Stomach (tissue), 19 donors: ENCODE measurements around the gene LYPD3. TPM values are rescaled to one million over a fixed set of nuclear protein-coding genes. Genes with fewer than 3 reads are reported as not detected.
"Not testable (repeated sequence)": the region's sequence is repeated elsewhere in the genome, so short reads cannot be mapped to it uniquely, and the experiment has no call there.

Experiments used
- DNase-seq, 2 donors: peaks; one replicate each; pipeline versions ENCODE4 v3.0.0 to v3.0.0-alpha.2; 2013 to 2019
- H3K27ac ChIP-seq, 5 donors: fragments of 200-600 bp in 4 of 5; sonication (generic) in 4 of 5; one replicate each; pipeline ENCODE4 v1.5.1; 2013 to 2019; ENCODE audit warnings: mild to moderate bottlenecking in 1 of 5, moderate library complexity in 1 of 5
- H3K27me3 ChIP-seq, 3 donors: fragments of 200-600 bp; sonication (generic); one replicate each; pipeline ENCODE4 v1.5.1; 2017 to 2019; ENCODE audit warnings: mixed run types in 1 of 3
- H3K36me3 ChIP-seq, 4 donors: fragments of 200-600 bp; sonication (generic); 1 replicate in 3 of 4; 2 replicates in 1 of 4; pipeline ENCODE4 v1.5.1; 2016 to 2019
- H3K4me1 ChIP-seq, 4 donors: fragments of 200-600 bp; sonication (generic); one replicate each; pipeline ENCODE4 v1.5.1; 2016 to 2019
- H3K4me3 ChIP-seq, 4 donors: fragments of 200-600 bp; sonication (generic) in 3 of 4; one replicate each; pipeline ENCODE4 v1.5.1; 2016 to 2019; ENCODE audit warnings: mild to moderate bottlenecking in 1 of 4
- H3K9me3 ChIP-seq, 4 donors: fragments of 200-600 bp; sonication (generic); one replicate each; pipeline ENCODE4 v1.5.1; 2016 to 2019
- CTCF ChIP-seq, 7 experiments: fragments of 450-650 bp in 4 of 7; fragments of 200-600 bp in 3 of 7; sonication (generic) in 3 of 7; IDR thresholded peaks; one replicate each; pipeline ENCODE4 v1.5.1; 2016 to 2019; ENCODE audit warnings: antibody characterized with exemption in 7 of 7, control low read depth in 2 of 7, mild to moderate bottlenecking in 1 of 7
- EP300 ChIP-seq: sonication (generic); formaldehyde crosslinking; IDR thresholded peaks from one replicate; pipeline ENCODE4 v1.6.1; 2017; ENCODE audit warnings: antibody characterized with exemption
- POLR2A ChIP-seq, 4 donors: fragments of 450-650 bp; IDR thresholded peaks; one replicate each; pipeline ENCODE4 v1.6.1; 2016; ENCODE audit warnings: antibody characterized with exemption in 4 of 4, control low read depth in 2 of 4, mild to moderate bottlenecking in 1 of 4, moderate library complexity in 1 of 4
- POLR2AphosphoS5 ChIP-seq, 3 donors: sonication (generic); formaldehyde crosslinking; IDR thresholded peaks; one replicate each; pipeline ENCODE4 v1.6.1; 2016; ENCODE audit warnings: antibody characterized with exemption in 3 of 3
- WGBS, 5 donors: extraction: QIAGEN DNeasy Blood & Tissue Kit in 3 of 5; methylation state at CpG; one replicate each; pipeline versions ENCODE4 v1.1.5 to v1.1.7; 2013 to 2018; 5-methylcytosine and 5-hydroxymethylcytosine counted together
- intact Hi-C: fragments of 100-400 bp; cut with DNase I; formaldehyde crosslinking; loops from one replicate; pipeline ENCODE4 v1.15.1; 2023; ENCODE audit warnings: low total_unique reads
- long read RNA-seq, 10 donors: transcript quantifications; one replicate each; lab custom pipeline, GENCODE V29; 2026
- polyA plus RNA-seq, 3 donors: library from polyadenylated mRNA; stranded (reverse); fragments of 200-250 nt; gene quantifications; one replicate each; pipeline ENCODE4 v1.2.3, GENCODE V29; 2013
- total RNA-seq, 5 donors: library from RNA; depleted of rRNA; stranded (reverse); fragments of >200 nt; gene quantifications; one replicate each; pipeline versions ENCODE4 v1.1.0 to v1.2.3, GENCODE V29; 2014 to 2016
- donor health status: healthy with polysubstance abuse.
- donor health status: Bipolar disorder and iron deficiency.
- donor health status: healthy.

LYPD3 gene
- total RNA-seq (under 1 TPM in 3 of 5 donors, not detected in 2; 0.29 to 0.55 (median 0.45) TPM), polyA plus RNA-seq (10 to 100 TPM in 1 of 3 donors, 1 to 10 TPM in 1, under 1 TPM in 1; 0.76 to 72.4 (median 2.2) TPM)
- long read RNA-seq, donor 1, result 0 reads
- long read RNA-seq, donor 2, result 0 reads
- long read RNA-seq, donor 3, result 0 reads
- long read RNA-seq, donor 4, result 0 reads
- long read RNA-seq, donor 5, result 0 reads
- long read RNA-seq, donor 6, result 0 reads
- long read RNA-seq, donor 7, result 0 reads
- long read RNA-seq, donor 8, result 0 reads
- long read RNA-seq, donor 9, result 0 reads
- long read RNA-seq, donor 10, result 0 reads

GRCh38 chr19:43465468-43466120, at the start of gene LYPD3:
TSS of gene LYPD3 (minus strand) at chr19:43465608. CDS start at chr19:43465571, 37 bp downstream.
- Histone ChIP-seq H3K4me3 (peak within 1 kb of the TSS; percentile 57 to 68 (median 64)), H3K4me1 (peaks cover 7 to 33% (median 20%) of the 10 kb centered on the region in 4 donors), H3K9me3 (no peaks in the 10 kb centered on the region), H3K27ac (peak within 1 kb of the TSS in 3 of 5 donors; percentile 85 to 92 (median 88)), H3K27me3 (peaks cover 0 to 12% (median 0%) of the 10 kb centered on the region in 3 donors), H3K36me3 (no peaks in the 10 kb centered on the region)
- DNase-seq, result peak; percentile 49 to 77
- intact Hi-C loops, result loop anchor here (10.0 kb wide), 1 partner anchor 199 kb away; no protein-coding TSS in a partner anchor
- WGBS, 5 donors, result 21 to 42% (median 27%) methylated on average over 14 to 24 of the region's 24 CpGs
- no peak for TF ChIP-seq POLR2AphosphoS5 (IDR thresholded peaks at IDR 0.05)
- TF ChIP-seq POLR2A (IDR thresholded peaks at IDR 0.05), result no peak
- no peak for TF ChIP-seq CTCF (IDR thresholded peaks at IDR 0.05)
- TF ChIP-seq EP300, result no peak

GRCh38 chr19:43512399-43512798, 47.0 kb upstream of the LYPD3 start:
- DNase-seq, intact Hi-C loops, H3K9me3 ChIP-seq, H3K27me3 ChIP-seq, H3K4me1 ChIP-seq, H3K27ac ChIP-seq, H3K4me3 ChIP-seq: not testable (repeated sequence)
- H3K36me3 ChIP-seq, result peaks cover 20 to 67% (median 48%) of the 10 kb centered on the region in 4 donors

GRCh38 chr19:43511324-43511723, 45.9 kb upstream of the LYPD3 start:
- Histone ChIP-seq H3K4me1 (peaks cover 0 to 7% (median 0%) of the 10 kb centered on the region in 4 donors), H3K4me3 (no peak overlapping the region), H3K27ac (no peak overlapping the region), H3K9me3 (no peaks in the 10 kb centered on the region), H3K36me3 (peaks cover 20 to 64% (median 53%) of the 10 kb centered on the region in 4 donors), H3K27me3 (no peaks in the 10 kb centered on the region)
- WGBS, 5 donors, result 89 to 95% (median 92%) methylated on average over 5 of the region's 5 CpGs
- intact Hi-C loops, result no loop called here
- no peak for TF ChIP-seq CTCF (IDR thresholded peaks at IDR 0.05)
- DNase-seq, result no peak

GRCh38 chr19:43510713-43511112, 45.3 kb upstream of the LYPD3 start:
- TF ChIP-seq POLR2AphosphoS5 (IDR thresholded peaks at IDR 0.05), result no peak
- no peak for TF ChIP-seq EP300
- TF ChIP-seq CTCF (IDR thresholded peaks at IDR 0.05), result no peak
- no peak for TF ChIP-seq POLR2A (IDR thresholded peaks at IDR 0.05)
- no peak for DNase-seq
- Histone ChIP-seq H3K9me3 (no peaks in the 10 kb centered on the region), H3K27ac (no peak overlapping the region), H3K4me1 (peaks cover 0 to 4% (median 0%) of the 10 kb centered on the region in 4 donors), H3K4me3 (no peak overlapping the region), H3K36me3 (peaks cover 20 to 62% (median 56%) of the 10 kb centered on the region in 4 donors), H3K27me3 (no peaks in the 10 kb centered on the region)
- WGBS, 5 donors, result 94 to 98% (median 96%) methylated on average over 9 of the region's 9 CpGs
- intact Hi-C loops, result no loop called here

- no peak for TF ChIP-seq EP300
- TF ChIP-seq POLR2AphosphoS5 (IDR thresholded peaks at IDR 0.05), result no peak
- no peak for TF ChIP-seq POLR2A (IDR thresholded peaks at IDR 0.05)
- no peak for TF ChIP-seq CTCF (IDR thresholded peaks at IDR 0.05)
- no peak overlapping the region for H3K27ac ChIP-seq
- H3K27me3 ChIP-seq, result no peaks in the 10 kb centered on the region
- H3K4me3 ChIP-seq, result no peak overlapping the region
- intact Hi-C loops, result no loop called here
- peaks cover 12 to 20% (median 16%) of the 10 kb centered on the region in 4 donors for H3K4me1 ChIP-seq
- H3K9me3 ChIP-seq, result no peaks in the 10 kb centered on the region
- peaks cover 16 to 49% (median 45%) of the 10 kb centered on the region in 4 donors for H3K36me3 ChIP-seq
- 60 to 93% (median 80%) methylated on average over 1 to 2 of the region's 2 CpGs for WGBS, 5 donors
- DNase-seq, result no peak
These were observed 42.5 kb upstream of the LYPD3 start for GRCh38 chr19:43507880-43508279.
